Lung (tissue), 12 donors: Measurements from ENCODE around the gene DIP2C. TPM values are rescaled to one million over a fixed set of nuclear protein-coding genes. Genes with fewer than 3 reads are reported as not detected.

Source experiments
- ATAC-seq: fragments of 200-7000 bp; cut with Tn5 transposase; one replicate; pipeline ENCODE4 v1.9.1; 2020; ENCODE audit warnings: moderate number of reproducible peaks; ENCODE audit not compliant: insufficient read depth, low FRiP score
- DNase-seq, 3 donors: peaks; one replicate each; pipeline ENCODE4 v3.0.0-alpha.2; 2013 to 2017
- H3K27ac ChIP-seq, 2 donors: one replicate each; pipeline ENCODE4 v1.5.1; 2013; ENCODE audit warnings: mild to moderate bottlenecking in 2 of 2, moderate library complexity in 2 of 2, control low read depth in 1 of 2, inconsistent platforms in 1 of 2, low read depth in 1 of 2, low read length in 1 of 2
- H3K27me3 ChIP-seq, 3 donors: one replicate each; pipeline ENCODE4 v1.5.1; 2013; ENCODE audit warnings: low read length in 2 of 3; ENCODE audit not compliant: control insufficient read depth in 3 of 3, insufficient read depth in 3 of 3
- H3K36me3 ChIP-seq, 4 donors: one replicate each; pipeline ENCODE4 v1.5.1; 2013; ENCODE audit warnings: low read length in 4 of 4, mild to moderate bottlenecking in 1 of 4, moderate library complexity in 1 of 4; ENCODE audit not compliant: control insufficient read depth in 4 of 4, insufficient read depth in 4 of 4
- H3K4me1 ChIP-seq, 5 donors: one replicate each; pipeline ENCODE4 v1.5.1; 2013; ENCODE audit warnings: low read length in 5 of 5, mild to moderate bottlenecking in 2 of 5, moderate library complexity in 1 of 5; ENCODE audit not compliant: control insufficient read depth in 5 of 5, insufficient read depth in 5 of 5
- H3K4me3 ChIP-seq: one replicate; pipeline ENCODE4 v1.5.1; 2013; ENCODE audit warnings: mild to moderate bottlenecking, control low read depth, moderate library complexity
- H3K9ac ChIP-seq, 2 donors: one replicate each; pipeline ENCODE4 v1.5.1; 2013; ENCODE audit warnings: low read length in 2 of 2, control low read depth in 1 of 2; ENCODE audit not compliant: insufficient read depth in 1 of 2
- H3K9me3 ChIP-seq, 4 donors: one replicate each; pipeline ENCODE4 v1.5.1; 2013; ENCODE audit warnings: low read length in 3 of 4, mild to moderate bottlenecking in 1 of 4, moderate library complexity in 1 of 4; ENCODE audit not compliant: control insufficient read depth in 4 of 4, insufficient read depth in 3 of 4
- WGBS, 2 donors: extraction: QIAGEN DNeasy Blood & Tissue Kit; methylation state at CpG; one replicate each; pipeline ENCODE4 v1.1.7; 2013; 5-methylcytosine and 5-hydroxymethylcytosine counted together
- polyA plus RNA-seq, 2 donors: library from polyadenylated mRNA; stranded (reverse); fragments of 200-250 nt; gene quantifications; one replicate each; pipeline ENCODE4 v1.2.1, GENCODE V29; 2013
- total RNA-seq, 2 donors: library from RNA; depleted of rRNA in 1 of 2; stranded (reverse); fragments of >200 nt in 1 of 2; gene quantifications; one replicate each; pipeline ENCODE4 v1.2.1, GENCODE V29; 2014 to 2021
- TF ChIP-seq, protein P1 (sequence below): IDR thresholded peaks from 2 replicates; pipeline ENCODE4 v1.5.1; 2012; ENCODE audit warnings: mild to moderate bottlenecking; ENCODE audit errors: control extremely low read depth, extremely low read depth
- donor health status: control.
- donor health status: control.
- donor health status: Bipolar disorder and iron deficiency.
- donor health status: healthy.
- donor health status: DM: yes; HTN: yes; CAD: no.

Gene DIP2C
- total and polyA plus RNA-seq, 4 donors, result 3.6 to 20.0 (median 9.5) TPM

DNA sequence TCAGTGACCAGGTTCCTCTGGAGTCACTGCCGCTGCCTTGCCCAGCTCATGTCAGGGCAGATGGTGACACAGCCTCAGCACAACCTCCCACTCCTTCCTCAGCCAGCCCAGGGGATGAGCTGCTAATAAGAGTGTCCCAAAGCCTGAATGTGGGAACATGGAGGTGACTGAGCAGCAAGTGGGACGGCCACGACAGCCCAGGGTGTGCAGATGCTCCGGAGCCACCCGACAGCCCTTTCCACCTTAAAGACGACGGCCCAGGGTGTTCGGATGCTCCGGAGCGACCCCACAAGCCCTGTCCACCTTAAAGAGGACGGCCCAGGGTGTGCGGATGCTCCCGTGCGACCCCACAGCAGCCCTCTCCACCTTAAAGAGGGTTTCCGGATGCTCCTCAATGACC lies 89.2 kb downstream of the DIP2C start:
- DNase-seq, result no peak
- peaks cover 6 to 26% (median 21%) of the 10 kb centered on the region in 5 donors for H3K4me1 ChIP-seq
- no peak for ATAC-seq
- TF ChIP-seq, protein P1, sequence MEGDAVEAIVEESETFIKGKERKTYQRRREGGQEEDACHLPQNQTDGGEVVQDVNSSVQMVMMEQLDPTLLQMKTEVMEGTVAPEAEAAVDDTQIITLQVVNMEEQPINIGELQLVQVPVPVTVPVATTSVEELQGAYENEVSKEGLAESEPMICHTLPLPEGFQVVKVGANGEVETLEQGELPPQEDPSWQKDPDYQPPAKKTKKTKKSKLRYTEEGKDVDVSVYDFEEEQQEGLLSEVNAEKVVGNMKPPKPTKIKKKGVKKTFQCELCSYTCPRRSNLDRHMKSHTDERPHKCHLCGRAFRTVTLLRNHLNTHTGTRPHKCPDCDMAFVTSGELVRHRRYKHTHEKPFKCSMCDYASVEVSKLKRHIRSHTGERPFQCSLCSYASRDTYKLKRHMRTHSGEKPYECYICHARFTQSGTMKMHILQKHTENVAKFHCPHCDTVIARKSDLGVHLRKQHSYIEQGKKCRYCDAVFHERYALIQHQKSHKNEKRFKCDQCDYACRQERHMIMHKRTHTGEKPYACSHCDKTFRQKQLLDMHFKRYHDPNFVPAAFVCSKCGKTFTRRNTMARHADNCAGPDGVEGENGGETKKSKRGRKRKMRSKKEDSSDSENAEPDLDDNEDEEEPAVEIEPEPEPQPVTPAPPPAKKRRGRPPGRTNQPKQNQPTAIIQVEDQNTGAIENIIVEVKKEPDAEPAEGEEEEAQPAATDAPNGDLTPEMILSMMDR, result no peak
- no peaks in the 10 kb centered on the region for H3K27me3 ChIP-seq
- peak overlapping the region in 1 of 2 donors; percentile 68 for H3K27ac ChIP-seq
- no peaks in the 10 kb centered on the region for H3K9me3 ChIP-seq
- WGBS, 2 donors, result 93 to 94% methylated on average over 15 of the region's 15 CpGs
- no peaks in the 10 kb centered on the region for H3K36me3 ChIP-seq
- H3K9ac ChIP-seq, result no peak overlapping the region
- no peak overlapping the region for H3K4me3 ChIP-seq

DNA sequence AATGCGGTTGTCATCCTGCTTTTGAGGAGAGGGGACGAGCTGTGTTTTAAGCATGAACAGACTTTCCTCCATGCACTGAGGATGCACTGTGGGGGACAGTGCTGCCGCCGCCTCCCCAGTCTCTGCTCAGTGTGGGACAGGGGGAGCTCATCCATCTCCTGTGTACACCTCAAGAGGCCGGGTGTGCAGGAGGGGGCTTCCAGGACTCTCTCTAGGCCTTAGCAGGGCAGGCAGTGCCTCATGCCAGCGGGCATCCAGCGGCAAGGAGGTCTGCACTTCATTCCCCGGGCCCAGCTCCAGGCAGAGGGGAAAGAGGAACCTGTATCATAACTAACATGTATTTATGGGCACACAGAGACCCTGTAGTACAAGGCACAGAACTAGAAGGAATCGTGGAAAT lies 89.7 kb downstream of the DIP2C start:
- H3K27ac ChIP-seq, result no peak overlapping the region
- H3K4me3 ChIP-seq, result no peak overlapping the region
- peaks cover 6 to 26% (median 21%) of the 10 kb centered on the region in 5 donors for H3K4me1 ChIP-seq
- no peak for ATAC-seq
- WGBS, 2 donors, result 92% methylated on average over 9 of the region's 9 CpGs
- TF ChIP-seq, protein P1, result no peak
- no peaks in the 10 kb centered on the region for H3K36me3 ChIP-seq
- no peak for DNase-seq
- H3K9me3 ChIP-seq, result no peaks in the 10 kb centered on the region
- H3K9ac ChIP-seq, result no peak overlapping the region
- H3K27me3 ChIP-seq, result no peaks in the 10 kb centered on the region

DNA sequence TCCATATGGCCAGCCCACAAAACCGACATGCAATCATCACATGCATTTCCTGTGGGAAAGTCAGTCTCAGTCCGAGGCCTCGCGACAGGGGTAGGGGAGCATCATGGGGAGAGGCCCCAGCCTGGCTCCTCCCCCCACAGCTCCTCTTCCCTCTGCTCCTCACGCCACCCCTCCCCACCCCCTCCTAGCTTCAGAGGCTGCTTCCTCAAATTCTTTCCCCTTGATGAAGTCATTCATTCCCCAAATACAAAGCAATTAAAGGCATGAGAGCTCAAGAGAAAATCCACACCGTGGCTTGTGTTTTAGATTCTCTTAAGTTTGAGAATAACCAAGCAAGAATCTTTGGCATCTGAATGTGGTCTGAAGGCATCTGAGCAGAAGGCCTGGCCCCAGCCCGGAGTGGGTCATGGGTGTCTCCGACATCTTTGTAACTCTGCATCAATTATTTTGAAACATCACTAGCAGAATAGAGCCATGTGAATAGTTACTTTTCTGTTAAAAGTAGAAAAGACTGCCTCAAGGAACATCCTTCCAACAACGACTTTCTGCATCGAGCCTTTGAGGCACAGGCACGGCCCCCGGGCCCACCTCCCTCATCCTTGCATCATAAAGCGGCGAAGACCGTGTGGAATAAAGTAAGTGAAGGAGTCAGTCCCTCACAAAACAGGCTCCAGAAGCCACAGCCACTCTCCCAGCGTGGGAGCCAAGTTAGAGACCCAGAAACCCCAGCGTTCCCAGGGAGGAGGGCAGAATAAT lies 90.9 kb downstream of the DIP2C start:
- Histone ChIP-seq H3K36me3 (no peaks in the 10 kb centered on the region), H3K4me1 (peaks cover 6 to 26% (median 23%) of the 10 kb centered on the region in 5 donors), H3K4me3 (no peak overlapping the region), H3K27me3 (no peaks in the 10 kb centered on the region), H3K27ac (no peak overlapping the region), H3K9me3 (no peaks in the 10 kb centered on the region), H3K9ac (no peak overlapping the region)
- WGBS, 2 donors, result 71 to 73% methylated on average over 17 of the region's 17 CpGs
- ATAC-seq (no peak), DNase-seq (no peak)
- TF ChIP-seq, protein P1, result no peak
